Islet of Langerhans (tissue), 1 donor: Measurements from ENCODE around the gene ZNF200.
"Not testable (repeated sequence)": the region's sequence is repeated elsewhere in the genome, so short reads cannot be mapped to it uniquely, and the experiment has no call there.

Experiments used
- FAIRE-seq: peaks from one replicate; lab custom pipeline; 2011; peaks lifted over from hg19 to GRCh38; lab: Jason Lieb, UNC

ZNF200 gene

DNA sequence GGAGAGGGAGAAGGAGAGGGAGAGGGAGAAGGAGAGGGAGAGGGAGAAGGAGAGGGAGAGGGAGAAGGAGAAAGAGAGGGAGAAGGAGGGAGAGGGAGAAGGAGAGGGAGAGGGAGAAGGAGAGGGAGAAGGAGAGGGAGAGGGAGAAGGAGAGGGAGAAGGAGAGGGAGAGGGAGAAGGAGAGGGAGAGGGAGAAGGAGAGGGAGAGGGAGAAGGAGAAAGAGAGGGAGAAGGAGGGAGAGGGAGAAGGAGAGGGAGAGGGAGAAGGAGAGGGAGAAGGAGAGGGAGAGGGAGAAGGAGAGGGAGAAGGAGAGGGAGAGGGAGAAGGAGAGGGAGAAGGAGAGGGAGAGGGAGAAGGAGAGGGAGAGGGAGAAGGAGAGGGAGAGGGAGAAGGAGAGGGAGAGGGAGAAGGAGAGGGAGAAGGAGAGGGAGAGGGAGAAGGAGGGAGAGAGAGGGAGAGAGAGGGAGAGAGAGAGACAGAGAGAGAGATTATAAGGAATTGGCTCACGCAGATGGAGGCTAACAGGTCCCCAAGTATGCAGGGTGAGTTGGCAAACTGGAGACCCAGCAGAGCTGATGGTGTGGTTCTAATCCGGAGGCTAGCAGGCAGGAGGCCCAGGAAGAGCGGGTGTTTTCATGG lies 37.1 kb downstream of the ZNF200 start:
- FAIRE-seq: not testable (repeated sequence)

DNA sequence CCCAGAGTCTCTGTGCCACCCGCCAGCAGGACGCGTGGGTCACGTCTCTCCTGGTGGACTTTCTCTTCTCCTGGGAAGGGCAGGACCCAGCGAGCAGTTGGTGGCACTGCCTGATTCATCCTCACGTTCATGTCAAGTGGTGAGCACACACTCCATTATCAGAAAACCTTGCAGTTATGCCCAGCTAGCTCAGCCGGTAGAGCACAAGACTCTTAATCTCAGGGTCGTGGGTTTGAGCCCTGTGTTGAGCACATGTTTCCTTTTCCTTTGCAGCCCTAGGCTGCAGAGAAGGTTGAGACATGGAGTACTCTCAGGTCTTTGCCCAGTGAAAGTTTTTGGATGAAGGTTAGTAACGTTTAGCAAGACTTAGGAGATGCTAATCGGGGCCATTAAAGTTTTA lies 39.0 kb downstream of the ZNF200 start:
- no peak for FAIRE-seq

DNA sequence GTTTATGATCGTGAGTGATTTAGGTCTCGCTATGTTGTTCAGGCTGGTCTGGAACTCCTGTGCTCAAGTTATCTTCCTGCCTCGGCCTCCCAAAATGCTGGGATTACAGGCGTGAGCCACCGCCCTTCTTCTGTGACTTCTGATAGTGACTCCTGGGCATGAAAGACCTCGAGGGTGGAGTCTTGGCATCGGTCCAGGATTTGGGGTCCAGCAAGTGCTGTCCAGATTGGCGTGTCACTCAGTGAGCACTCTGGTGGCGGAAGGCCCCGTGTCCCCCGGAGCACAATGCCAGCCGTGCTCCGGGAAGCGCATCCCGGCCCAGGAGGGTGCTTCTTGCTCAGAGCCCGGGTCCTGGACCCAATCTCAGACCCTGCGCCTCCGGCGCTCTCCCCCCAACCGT lies 40.2 kb downstream of the ZNF200 start:
- no peak for FAIRE-seq

DNA sequence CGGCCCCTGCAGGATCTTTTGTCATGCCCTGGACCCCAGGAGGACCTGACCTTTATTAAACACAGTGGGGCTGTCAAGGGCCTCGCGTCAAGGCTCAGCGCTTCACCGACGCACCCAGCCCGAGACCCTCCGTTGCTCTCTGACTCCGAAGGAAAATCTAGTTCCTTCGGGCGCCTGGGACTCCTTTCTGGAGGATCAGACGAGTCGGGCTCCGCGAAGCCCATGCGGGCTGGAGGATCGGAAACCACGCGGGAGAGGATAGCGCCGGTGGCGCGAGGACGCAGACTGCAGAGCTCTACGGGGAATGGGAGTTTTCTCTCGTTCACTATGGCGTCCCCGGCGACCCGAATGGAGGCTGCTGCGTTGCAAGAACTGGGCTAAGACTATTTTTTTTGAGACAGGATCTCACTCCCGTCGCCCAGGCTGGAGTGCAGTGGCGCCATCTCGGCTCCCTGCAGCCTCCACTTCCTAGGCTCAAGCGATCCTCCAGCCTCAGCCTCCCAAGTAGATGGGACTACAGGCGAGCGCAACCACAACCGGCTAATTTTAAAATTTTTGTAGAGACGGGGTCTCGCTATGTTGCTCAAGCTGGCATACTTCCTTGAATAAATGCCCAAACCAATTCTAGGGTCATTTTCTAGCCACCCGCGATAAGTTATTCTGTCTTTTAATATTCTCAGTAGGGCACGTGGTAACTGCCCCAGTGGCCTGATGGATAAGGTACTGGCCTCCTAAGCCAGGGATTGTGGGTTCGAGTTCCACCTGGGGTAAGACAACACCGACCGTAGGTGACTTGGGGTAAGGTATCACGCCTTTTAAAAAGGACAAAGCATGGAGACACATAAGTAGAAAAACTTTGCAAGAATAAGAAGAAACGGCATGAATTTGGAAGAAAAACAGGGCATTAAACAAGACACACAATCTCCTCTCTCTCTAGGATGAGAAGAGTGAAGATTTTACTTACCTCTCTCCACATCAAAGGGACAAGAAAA lies 41.4 kb downstream of the ZNF200 start:
- no peak for FAIRE-seq

DNA sequence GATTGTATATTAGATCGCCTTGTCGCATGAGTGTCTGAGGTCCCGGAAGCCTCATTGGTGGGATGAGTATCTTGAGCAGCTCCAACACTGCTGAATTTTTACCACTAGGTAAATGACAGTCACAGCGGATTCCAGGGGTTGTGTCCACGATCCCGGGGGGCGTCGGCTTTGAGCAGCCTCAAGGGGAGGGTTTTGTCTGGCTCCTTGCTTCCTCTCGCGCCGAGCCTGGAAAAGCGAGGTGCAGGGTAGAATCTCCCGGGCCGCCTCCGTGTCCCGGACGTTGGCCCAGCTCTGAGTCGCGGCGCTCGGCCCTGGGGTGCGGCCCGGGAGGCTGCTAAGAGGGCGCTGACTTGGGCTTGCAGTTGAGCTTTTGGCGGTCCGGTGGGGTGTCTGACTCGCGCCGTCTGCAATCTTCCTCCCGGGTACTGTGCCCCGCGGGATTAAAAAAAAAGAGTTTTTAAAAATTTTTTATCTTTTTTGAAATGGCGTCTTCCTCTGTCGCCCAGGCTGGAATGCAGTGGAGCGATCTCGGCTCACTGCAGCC lies 42.4 kb downstream of the ZNF200 start:
- no peak for FAIRE-seq

DNA sequence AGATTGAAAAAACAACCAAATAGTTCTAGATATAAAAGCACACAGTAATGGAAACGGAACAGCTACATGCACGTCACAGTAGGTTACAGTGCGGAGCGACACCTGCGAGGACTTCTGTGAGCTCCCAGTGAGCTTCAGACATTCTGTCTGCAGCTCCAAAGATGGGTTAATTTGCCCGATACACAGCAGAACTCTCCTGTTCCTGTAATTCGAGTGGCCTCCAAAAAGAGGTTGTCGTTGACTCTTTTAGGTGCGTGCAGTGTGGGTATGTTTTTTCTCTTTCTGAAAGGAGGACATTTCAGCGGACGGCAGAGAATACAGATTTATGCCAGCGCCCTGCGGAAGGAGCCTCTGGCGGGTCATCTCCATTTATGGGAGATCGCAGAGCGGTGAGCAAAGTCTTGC lies 44.0 kb downstream of the ZNF200 start:
- FAIRE-seq: no peak

DNA sequence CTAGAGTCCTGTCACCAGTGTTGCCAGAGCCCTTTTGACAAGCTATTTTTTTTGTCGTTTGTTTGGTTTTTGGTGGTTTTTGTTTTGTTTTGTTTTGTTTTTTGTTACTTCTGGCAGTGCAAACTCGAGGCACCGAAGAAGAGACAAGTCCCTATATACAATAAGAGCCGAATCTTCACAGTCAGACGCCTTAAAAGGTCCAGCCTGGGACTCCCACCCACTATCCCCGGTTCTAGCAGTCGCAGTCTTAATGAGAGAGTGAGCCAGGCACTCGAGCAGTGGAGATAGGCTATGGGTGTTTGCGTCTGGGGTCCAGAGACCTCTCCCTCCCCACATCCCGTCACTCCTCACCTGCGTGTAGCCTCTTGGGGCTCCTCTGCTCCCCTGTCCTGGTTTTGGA lies 45.1 kb downstream of the ZNF200 start:
- no peak for FAIRE-seq

DNA sequence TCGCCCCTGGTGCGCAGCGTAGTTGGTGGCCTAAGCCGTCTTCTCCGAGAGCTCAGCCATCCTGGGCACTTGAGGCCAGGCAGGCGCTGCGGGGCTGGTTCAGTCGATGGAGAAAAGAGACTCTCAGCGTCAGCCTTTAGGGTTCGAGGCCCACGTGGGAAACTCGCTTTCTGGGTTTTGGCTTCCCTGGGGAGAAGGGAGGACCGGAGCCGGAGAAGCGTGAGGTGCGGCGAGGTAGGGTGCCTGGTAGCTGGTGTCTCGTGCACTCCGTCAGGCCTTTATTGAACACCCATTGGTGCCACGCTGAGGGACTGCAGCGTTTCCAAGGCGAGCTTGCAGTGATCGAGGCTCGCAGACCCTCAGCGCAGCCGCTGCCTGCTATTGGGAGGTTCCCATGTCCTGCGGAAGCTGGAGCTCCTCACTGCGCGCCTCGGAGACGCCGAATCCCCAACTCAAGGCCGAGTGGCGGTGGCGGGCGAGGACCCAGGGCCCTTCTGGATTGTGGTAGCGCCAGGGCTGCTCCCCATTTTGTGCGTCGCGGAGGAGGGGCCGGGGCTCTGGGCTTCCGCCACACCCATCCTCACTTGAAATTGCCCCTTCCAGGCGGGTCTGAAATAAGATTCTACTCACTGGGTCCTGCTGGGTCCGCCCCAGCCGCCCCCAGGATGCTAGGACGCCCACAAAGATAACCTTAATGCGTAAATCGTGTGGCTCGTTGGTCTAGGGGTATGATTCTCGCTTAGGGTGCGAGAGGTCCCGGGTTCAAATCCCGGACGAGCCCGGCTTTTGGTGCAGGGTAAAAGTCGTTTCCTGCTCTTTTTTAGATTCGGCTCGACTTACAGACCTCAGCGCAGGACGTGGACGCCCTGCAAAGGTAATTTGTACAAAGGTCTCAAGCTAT lies 45.8 kb downstream of the ZNF200 start:
- no peak for FAIRE-seq

DNA sequence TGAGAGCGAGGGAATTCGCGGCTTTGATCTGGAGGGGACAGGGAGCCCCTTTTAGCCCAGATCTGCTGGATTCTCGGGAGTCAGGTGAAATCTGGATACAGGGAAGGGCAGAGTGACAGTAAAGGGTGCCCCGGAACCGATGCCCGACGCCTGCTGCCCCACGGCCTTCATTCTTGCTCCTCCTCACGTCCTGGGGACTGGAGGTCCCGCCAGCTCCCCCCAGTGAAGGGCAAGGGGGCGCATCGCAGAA lies 46.4 kb downstream of the ZNF200 start:
- FAIRE-seq: no peak

DNA sequence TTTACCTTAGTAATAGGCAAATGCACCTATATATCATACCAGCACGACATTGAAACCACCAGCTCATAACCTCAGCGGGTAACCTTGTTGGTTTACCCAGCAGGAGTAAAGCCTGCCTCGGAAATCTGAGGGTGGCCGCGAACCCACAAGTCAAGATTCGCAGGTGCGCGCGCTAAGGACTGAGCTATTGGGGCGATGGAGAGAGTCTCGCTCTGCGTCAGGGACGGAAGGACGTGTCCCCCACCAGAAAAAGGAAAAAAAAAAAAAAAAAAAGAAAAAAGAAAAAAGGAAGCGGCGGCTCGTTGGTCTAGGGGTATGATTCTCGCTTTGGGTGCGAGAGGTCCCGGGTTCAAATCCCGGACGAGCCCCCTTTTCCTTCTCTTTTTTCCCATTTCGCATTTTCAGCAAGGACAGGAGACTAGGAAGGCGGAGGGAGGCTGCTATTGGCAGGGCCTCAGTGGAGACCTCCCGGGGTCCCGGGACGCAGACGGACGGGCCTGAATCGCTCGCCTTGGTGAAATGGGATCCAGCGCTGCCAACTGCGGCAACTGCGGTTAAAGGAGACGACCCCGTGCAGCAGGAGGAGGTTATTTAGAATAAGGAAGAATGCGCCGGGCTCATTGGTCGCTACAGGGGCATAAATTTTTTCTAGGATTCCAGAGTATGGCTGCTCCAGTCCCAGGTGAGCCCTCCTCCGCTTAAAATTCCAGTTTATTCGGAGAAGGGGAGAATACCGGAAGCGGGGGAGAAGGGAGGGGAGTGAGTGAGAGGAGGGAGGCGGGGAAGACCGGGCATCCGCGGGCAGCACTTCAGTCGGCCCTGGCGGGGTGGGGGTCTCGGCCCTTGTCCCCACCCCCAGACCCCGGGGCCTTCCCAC lies 46.9 kb downstream of the ZNF200 start, which contains the start of gene OR1F1:
Gene OR1F1, plus strand, starts transcription at position 407 of the 877 bp plus-strand sequence.
- no peak for FAIRE-seq

DNA sequence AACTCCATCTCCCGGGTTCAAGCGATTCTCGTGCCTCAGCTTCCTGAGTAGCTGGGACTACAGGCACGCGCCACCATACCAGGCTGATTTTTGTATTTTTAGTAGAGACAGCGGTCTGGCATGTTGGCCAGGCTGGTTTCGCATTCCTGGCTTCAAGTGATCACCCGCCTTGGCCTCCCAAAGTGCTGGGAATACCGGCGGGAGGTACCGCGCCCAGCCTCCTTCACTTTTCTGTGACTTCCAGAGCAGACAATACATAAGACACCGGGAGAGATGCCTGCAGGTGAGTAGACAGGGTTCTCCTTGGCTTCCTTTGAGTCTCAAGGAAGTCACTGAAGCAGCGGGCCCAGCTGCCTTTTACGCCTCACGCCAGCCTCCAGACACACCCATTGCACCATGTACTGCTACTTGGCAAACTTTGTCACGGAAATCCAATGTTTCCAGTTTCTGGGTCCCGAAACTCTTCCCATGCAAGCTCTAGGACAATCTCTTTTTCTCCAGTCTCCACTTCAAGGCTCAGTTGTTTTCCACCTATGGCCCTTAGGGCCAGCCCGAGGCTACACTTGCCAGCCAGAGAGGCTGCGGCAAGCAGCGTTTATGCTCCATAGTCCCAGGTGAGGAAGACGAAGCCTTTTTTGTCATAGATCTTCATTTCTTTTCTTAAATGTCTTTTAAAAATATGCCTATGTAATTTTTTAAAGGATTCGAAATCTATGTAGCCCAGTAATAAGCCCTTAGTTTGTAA lies 47.8 kb downstream of the ZNF200 start:
- FAIRE-seq: no peak

DNA sequence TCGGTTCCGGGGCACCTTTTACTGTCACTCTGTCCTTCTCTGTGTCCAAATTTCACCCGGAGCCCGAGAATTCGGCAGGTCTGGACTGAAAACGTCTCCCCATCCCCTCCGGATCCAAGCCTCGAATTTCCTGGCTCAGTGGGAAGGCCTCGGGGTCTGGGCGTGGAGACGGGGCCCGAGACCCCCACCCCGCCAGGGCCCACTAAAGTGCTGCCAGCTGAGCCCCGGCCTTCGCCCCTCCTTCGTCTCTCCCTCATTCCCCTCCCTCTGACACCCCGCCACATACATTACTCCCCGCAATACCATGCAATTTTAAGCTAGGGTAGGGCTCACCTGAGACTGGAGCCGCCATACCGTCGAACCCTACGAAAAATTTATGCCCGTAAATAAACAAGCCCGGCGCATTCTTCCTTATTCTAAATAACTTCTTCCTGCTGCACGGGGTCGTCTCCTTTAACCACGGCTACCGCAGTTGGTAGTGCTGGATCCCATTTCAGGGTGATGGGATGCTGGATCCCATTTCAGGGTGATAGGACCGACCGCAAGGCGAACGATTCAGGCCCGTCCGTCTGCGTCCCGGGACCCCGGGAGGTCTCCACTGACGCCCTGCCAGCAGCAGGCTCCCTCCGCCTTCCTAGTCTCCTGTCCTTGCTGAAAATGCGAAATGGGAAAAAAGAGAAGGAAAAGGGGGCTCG lies 51.4 kb downstream of the ZNF200 start:
- FAIRE-seq: no peak

DNA sequence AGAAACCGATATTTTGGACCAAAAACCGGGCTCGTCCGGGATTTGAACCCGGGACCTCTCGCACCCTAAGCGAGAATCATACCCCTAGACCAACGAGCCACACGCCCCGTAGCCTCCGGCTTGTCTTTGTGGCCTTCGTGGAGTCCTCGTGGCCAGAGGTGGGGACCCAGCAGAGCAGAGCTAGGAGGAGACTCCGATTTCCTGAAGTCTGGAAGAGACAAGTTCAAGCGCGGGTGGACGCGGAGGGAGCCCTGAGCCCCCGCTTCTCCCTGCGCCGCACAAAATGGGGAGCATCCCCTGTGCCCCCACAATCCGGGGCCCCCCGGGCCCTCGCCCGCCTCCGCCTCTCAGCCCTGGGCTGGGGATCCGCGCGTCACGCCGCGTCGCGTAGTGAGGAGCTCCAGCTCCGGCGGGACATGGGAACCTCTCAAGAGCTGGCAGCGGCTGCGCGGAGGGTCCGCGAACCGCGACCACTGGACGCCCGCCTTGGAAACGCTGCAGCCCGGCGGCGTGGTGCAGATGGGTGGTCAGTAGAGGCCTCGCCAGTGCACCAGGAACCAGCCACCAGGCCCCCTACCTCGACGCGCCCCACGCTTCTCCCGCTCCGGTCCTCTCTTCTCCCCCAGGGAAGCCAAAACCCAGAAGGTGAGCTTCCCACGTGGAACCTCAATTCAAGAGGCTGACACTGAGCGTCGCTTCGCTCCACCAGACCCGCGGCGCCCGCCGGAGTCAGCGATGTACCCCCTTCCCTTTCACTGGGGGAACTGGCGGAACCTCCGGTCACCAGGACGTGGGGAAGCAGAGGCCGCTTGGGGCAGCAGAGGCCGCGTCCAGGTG lies 52.1 kb downstream of the ZNF200 start:
- FAIRE-seq: no peak

DNA sequence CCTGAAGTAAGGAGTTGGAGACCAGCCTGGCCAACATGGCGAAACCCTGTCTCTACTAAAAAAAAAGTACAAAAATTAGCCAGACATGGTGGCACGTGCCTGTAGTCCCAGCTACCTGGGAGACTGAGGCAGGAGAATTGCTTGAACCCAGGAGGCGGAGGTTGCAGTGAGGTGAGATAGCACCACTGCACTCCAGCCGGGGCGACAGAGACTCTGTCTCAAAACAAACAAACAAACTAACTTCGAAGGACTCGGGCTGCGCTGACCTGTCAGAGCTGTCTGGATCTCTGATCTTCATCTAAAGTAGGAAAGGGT lies 52.7 kb downstream of the ZNF200 start:
- FAIRE-seq: not testable (repeated sequence)

DNA sequence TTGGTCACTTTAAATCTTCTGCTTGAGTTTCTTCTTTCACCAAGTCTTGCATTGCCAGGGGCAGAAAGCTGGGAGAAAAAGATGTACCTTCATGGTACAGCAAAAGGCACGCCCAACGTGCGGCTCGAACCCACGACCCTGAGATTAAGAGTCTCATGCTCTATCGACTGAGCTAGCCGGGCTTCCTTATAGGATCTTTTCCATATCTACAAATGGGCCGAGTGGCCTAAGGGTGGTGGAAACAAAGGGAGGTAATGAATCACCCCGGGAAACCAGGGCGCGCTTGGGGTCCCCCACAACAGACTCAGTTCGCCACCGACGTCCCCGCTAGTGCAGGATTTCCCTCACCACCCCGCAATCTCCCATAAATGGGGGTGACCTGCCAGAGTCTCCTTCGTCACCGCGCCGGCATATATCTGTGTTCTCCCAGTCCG lies 54.5 kb downstream of the ZNF200 start:
- FAIRE-seq: no peak

DNA sequence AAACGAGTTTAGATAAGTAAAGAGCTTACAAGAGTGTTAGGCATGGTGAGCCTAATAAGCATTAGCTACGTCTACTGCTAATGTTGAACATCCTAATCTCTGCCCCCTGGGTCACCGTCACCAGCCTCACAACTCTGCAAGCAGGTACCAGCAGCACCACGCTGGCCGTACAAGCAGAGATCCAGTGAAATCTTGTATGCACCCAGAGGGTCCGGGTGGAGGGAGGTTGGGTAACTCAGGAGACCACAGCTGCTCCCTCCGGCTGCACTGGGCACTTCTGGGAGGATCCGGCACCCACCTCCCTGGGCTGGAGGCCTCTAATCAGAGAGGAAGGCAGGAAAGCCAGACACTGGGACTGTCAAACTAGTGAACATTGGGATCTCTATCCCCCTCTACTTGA lies 55.3 kb downstream of the ZNF200 start:
- FAIRE-seq: no peak

DNA sequence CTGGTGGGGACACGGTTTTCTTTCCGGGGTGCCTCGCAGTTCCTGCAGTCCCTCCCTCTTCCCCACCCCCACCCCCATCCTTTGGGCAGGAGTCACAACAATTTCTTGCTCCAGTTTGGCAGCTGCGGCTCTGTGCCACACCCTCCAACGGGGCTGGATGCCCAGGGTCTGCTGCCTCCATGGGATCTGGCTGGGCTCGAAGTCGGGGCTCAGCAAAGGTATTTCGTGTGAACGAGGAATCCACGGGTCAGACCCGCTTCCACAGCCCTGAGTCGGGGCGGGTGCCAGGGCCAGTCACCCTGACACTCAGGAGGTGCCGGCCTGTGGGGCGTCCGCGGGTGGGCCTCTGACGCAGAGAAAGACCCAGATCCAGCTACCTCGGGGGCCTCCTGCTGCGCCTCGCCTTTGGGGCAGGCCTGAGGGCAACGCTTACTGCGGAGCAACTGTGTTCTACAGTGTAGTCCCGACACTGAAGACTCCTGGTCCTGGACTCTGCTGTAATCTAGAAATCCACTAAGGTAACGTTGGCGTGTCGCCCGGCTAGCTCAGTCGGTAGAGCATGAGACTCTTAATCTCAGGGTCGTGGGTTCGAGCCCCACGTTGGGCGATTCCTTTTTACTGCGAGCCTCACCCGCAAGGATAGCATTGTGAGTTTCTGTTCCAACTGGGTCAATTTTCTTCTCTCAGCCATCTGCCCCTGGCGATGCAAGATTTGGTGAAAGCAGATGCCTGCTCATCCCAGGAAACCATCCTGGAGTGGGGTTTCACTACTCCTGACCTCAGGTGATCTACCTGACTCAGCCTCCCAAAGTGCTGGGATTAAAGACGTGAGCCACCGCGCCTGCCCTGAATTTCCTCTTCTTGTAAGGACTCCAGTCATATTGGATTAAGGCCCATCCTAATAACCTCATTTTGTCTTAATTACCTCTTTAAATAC lies 59.5 kb downstream of the ZNF200 start:
- no peak for FAIRE-seq

DNA sequence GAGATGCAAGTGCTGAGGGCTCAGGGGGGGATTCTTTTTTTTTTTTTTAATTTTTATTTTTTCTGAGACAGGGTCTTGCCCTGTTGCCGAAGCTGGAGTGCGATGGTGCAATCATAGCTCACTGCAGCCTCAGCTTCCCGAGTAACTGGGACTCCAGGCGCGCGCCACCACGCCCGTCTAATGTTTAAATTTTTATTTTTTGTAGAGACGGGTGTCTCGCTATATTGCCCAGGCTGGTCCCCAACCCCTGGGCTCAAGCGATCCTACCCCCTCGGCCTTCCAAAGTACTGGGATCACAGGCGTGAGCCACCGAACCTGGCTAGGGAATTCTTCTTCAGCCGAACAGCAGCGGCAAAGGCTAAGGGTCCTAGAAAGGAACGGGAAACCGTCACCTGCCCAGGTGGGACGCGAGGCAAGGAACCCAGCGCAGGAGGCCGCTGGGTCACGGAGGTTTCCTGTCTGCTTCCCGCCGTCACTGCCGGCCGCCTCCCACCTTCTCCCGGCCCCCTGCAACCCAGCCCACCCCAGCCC lies 60.3 kb downstream of the ZNF200 start:
- FAIRE-seq: no peak
